Hypothalamus (tissue), 51 donors: ENCODE data around the gene CCDC192.

Source experiments
- DNase-seq, 51 donors: peaks; one replicate each; lab custom pipeline; 2025; lab: John Stamatoyannopoulos, UW

The CCDC192 gene

DNA sequence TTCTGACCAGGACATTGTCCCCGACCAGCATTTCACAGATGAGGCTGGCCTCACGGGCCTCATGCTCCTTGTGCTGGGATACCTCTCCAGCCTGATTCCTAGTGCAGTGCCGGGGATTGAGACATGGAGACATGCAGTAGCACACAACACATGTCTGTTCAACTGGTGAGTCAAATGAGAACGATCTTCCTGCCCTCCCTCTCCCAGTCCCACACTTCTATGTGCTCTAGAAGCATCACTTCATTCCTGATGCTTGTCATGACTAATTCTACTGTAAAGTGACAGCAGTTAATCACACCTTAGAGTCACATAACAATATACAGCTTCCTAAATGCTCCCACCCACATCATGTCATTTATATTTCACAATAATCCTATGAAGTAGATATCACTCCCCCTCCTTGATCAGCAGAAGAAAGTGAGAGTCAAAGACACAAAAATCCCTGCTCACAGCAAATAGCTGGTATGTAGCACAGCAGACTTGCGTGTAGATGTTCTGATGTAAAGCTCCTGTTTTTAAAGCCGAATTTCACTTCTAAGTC, 101.8 kb downstream of the CCDC192 start:
- DNase-seq: no peak

DNA sequence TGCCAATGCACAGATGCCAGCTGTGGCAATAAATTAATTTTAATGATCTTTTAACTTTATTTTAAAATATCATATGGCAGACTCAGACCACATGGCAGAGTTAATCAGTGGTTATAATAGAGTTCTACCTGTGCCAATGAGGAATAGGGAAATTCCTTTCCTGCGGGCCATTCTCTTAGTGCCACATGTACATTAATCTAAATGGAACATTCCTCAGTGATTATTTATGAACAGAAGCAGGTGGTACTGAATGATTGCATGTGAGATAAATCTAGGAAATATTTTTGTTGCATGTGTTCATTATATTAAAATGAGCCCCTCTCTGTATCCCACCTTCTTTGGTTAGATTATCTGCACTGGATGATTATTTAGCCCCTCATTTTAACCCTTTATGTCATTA, 102.3 kb downstream of the CCDC192 start:
- DNase-seq: no peak

DNA sequence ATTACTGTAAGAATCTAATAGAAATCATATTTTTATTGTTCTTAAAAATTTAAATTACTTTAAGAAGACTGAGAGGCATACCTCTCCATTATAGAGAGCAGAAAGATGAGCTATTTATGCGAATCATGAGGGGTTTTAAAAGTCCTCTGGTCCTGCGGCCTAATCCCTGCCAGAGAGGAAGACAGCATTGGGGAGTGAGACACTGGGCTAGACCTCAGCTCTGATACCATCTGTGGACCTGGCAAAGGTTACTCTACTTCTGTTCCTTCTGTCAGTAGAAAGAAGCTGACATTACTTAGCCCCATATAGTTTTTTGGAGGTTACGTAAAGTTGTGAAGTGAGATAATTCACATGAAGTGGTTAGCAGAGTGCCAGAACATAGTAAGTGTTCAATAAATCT, 103.6 kb downstream of the CCDC192 start:
- no peak for DNase-seq

DNA sequence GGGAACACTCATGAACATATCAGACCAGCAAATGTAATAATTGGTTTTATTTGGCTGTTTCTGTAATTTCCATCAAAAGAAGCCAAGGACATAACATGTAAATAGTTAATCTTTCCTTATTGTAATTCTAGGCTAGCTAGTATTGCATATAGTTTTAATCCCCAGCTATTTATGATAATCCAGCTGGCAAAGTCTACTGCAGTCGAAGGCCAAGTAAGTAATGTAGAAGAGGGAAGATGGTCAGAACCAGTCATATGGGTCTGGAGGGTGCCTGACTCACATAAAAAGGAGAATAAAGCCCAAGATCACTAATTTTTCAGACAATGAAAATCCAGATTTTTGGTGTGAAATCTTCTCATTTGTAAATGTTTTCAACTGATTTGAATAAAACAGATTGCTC, 106.3 kb downstream of the CCDC192 start:
- no peak for DNase-seq

DNA sequence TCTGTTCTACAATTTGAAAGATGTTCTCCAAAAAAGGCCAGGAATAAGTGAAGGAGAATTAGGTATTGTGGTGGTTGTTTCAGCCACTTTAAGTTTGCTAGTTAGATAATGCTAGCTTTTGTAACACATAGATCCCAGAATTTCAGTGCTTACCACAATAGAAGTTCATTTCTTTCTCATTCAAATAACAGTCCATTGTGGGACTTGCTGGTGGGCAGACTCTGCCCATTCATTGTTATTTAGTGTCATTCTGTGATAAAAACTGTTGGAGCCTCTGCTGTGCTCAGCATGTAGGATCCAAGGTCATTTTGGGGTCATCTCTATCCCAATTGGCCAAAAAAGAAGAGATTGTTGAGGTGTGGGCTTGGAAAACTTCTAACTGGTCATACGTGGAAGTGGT, 106.8 kb downstream of the CCDC192 start:
- DNase-seq: peak in 3 of 51 donors; percentile 2 to 22 (median 6)

DNA sequence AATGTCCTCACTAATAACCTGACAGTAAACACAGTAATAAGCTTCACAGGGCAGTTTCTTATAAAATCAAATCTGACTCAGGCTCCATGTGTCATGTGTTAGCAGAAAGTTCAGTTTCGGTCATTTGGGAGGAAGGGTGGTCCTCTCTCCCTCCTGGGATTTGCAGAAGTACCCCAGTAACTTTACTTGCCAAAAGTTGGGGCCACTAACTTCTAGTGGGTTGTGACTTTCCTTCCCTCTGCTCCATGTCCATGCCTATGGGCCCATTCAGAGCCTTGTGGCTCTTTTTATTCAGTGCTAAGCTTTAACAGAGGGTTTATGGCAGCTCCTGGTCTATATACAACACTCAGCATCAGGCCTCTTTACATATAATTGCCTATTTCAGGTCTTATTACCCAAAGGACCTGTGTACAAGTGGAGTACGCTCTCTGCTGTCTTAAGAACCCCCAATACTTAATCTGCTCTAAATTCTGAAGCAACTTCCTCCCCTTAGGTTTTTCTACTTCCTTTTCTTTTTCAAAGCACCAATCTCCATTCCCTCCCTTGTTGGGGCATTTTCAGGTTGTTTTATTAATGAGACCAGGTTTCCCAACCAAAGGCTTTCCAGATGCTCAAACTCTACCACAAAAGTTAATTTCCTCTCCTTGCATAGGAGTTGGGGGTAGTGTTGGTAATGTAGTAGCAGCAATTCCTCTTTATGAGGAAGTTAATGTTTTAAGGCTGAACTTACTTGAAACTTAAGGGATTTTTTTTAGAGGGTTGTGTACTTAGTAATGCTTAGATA, 107.7 kb downstream of the CCDC192 start:
- DNase-seq: no peak

DNA sequence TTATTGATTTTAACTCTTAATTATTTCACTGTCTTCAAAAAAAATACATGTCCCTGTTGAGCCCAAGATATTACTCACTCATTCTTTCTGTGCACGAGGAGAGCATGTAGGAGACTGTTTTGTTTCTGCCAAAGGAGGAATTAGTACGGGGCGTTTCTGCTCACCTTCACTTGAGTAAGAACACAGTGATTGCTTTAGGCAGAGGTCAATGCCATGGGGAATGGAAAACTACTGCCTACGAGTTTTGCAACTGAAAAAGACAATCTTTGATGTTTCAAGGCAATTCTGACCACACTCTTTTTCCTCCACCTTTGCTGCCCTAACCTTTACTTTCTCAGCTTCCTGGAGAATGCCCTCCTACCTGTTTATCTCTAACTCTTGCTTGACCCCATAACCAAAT, 109.4 kb downstream of the CCDC192 start:
- no peak for DNase-seq

DNA sequence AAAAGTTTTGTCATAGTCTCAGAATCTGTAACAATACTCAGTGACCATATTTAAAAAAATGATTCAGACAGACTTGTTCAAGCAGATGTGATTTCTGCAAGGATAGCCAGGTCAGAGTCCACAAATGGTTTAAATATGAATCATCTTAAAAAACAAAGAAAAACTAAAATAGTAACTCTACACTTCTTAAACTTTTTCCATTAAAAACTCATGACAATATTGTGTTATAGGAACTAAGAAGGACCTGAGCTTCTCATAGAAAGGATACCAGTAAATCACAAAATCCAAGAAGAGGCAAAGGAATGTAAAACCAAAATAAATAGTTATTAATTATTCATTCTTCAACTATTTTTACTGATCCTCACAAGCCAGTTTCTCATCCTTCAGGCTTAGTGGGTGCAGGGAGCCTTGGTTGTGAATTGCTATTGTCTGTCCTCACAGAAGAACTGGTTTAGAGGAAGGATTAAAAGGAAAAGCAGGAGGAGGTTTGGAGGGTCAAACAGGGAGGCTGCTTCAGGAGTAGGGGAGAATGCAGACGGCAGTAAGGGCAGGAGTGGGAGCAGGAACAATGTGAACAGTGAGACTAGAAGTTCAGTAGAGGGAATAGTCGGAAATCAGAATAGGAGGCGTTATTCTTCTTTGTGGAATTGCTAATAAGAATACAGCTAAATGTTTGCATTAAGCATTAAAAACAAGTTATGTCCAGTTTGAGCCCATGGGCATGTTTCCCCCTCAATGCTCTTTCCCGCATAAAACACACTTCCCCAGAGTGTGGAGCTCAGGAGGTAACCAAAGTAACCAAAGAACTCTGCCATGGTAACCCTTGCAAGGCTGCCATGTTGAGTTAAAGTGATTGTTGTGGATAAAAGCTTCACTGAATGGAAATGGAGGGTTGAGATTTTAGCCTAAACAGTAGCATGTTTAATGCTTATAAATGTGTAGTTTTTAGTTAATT, 110.7 kb downstream of the CCDC192 start:
- DNase-seq: peak in 1 of 51 donors; percentile 2

DNA sequence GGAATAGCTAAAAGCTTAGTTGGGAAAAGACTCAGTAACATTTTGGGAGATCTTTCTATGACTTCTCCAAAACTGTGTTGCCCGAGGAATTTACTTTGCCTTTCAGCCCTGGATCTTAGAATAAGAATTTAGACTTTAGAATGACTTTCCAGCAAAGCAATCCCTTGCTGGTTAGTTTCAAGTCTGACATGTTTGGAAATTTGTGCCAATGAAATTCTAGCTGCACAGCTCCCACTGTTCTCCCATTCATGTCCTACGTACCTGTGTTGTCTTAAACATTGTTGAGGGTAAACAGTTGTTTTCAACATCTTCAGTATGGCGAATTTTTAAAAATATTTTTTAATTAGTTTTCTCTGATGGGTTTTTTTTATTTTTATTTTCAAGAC, 111.4 kb downstream of the CCDC192 start:
- DNase-seq: no peak

DNA sequence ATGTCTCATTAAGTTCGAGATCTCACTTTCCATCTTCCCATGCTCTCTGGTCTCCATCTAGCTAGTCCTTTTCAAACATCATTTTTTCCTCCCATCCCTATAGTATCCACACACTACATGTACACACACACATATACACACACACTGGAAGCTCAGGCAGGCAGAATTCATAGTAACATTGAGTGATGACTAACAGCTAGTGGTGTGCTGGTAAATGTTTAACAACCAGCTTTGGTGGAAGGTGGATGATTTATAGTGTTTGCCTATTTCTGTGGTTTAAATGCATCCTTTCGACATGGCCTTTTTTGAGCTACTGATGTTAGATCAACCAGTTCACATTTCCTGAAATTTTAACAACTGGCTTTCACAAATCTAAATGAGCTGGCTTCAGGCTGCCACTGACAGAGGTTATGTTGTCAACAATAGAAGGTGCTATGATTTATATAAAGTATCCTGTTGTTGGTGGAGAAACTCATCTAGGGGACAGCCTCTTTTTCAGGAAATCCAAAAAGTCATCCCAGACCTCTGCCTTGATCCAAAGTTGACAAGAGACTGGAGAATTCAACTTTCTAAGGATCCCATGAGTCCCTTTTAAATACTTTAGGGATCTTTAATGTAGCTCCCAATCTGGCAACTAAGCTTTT, 117.8 kb downstream of the CCDC192 start:
- no peak for DNase-seq

DNA sequence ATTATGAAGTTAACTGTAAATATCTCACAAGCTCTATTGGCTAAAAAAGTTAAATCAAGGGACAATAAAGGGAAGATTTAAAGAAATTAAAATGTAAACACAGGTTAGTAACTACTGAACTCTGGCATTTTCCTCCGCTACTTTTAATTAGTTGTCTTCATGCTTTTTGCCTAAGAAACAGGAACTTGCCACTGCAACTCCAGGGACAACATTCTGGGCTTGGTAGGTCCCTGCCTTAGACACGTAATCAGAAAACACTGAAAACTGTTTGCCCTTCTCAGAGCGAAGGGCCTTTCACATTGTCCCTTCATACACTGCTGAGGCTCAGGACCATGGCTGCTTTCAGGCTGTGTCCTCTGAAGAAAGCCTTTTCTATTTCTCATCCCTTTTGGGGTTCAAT, 118.7 kb downstream of the CCDC192 start:
- DNase-seq: no peak

DNA sequence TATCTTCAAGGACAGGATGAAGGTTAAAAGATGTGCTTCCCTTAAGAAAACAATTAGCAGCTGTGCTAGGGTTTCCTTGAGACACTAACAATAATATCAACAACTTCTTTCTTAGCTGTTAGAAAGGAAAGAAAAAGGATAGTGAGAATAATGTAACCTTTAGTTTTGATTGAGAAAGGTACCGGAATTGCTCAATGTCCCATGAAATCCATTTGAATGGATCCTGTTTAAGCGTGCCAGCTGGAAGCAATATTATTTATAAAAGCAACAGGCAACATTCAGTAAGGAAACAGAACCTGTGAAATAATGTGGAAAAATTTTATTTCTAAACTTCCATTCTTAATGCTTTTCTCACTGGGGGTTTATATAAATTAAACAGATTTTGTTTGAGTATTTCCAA, 120.9 kb downstream of the CCDC192 start:
- DNase-seq: no peak

DNA sequence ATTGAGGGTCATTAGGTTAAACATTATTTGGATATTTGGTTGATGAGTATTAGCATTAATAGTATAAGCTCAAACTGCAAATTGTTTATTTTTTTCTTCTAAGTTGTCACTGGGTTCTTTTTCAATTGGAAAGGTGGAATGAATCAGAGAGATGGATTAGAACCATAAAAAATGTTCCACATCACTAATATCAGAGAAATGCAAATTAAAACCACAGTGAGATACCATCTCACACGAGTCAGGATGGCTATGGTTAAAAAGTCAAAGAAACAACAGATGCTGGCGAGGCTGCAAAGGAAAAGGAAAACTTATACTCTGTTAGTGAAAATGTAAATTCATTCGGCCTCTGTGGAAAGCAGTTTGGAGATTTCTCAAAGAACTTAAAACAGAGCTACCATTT, 122.8 kb downstream of the CCDC192 start:
- DNase-seq: no peak

DNA sequence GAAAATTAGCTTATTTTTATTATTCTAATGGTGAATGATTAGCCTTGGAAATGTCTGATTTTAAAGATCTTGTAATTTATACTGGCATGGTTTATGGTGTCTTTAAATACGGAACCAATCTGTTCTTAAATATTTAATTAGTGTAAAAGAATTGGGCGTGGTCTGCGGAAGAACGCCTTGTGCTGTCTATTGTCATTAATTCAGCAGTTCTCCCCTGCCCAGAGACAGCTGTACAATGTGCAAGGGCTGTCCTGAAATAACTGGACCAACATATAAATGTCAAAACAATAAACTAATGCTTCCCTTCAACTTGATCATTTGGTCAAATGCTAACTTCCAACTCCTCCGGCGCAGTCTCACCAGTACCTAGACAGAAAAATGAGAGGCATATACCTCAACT, 124.3 kb downstream of the CCDC192 start:
- no peak for DNase-seq

DNA sequence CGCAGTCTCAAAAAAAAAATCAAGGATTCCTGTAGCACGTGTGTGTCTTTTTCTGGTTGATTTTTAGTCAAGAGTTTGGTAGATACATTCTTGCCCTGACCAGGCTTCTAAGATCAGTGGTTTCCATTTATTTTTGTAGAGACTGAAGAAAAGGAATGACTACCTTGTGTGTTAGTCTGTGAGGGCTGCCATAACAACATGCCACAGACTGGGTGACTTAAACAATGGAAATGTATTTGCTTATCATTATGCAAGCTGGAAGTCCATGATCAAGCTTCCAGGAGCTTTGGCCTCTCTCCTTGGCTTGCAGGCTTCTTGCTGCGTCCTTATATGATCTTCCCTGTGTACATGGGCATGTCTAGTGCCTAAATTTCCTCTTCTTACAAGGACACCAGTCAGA, 127.0 kb downstream of the CCDC192 start:
- no peak for DNase-seq

DNA sequence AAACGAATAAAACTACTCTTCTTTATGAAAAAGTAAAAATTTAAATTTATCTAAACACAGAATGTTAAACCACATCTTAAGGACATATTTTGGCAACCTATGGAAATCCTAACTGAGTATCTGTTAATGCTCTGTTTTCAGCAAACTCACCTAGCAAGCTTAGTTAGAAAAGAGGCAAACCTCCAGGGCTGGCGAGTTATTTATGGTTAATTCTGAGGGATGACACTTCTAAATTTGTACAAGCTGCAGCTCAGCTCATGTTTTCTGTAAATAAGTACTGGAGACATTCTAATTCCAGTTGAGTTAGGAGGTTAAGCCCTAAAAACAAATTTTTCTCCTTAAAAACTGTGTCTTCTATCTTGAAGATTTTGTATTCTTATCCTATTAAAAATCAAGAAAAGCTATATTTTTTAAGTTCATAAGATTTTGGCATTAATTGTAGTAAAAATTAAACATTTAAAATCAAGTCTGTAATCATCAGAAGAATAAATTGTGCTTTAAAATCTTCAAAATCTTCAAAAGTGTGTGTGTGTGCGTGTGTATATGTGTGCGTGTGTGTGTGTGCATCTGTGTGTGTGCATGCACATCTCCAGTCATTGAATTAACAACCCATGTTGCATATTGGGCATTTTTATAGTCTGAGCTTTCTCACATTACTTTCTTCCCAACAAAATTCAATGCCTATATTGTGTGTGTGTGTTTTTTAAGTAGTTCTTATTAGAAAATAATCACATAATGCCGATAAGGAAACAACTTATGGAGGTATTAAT, 127.8 kb downstream of the CCDC192 start:
- DNase-seq: no peak

DNA sequence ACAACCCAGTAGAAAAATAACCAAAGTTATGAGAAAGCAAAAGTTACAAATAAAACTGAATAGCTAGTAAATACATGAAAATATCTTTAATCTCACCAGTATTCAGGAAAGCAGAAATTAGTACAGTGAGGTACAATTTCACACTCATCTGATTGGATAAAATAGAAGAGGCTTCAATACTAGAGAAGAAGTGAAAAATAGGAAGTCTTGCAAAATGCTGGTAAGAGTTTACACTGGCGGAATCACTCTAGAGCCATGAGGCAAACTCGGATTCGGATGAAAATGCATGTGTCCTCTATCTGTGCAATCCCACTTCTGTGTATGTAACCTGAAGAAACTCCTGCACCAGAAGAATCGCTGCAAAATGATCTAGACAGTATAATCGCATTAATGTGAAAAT, 128.9 kb downstream of the CCDC192 start:
- no peak for DNase-seq

DNA sequence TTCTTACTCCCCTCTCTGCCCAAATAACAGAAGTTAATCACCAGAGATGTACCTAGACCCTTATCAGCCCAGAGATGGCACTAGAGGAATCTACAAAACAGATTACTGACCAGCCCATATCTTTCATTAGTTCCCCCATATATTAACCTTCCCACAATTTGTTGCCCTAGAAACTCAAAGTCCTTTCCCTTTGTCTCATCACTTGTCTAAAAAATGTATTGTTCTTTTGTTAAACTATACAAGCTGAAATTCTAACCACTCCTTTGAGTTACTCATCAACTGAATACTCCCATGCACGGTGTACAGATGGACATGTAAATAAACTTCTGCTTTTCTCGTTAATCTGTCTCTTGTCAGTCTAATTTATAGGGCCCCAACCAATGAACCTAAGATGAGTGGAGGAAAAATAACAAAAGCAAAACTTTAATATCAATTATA, 130.9 kb downstream of the CCDC192 start:
- DNase-seq: no peak

DNA sequence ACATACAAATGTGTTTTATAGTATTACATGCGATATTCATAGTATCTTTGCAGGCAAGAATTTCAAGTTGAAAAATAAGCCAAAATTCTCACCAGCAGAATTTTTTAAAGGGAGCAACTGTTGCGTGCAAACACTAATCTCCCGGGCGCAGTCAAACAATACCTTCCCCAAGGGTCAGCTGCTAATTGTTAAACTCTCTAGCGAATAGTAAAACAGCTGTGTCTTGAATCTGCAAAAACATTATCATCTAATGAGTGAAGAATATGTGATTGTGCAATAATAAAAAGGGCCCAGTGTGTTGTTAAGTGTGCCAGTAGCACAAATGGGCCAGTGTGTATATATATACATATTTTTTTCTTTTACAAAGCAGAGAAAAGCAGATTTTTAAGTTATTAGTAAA, 131.4 kb downstream of the CCDC192 start:
- no peak for DNase-seq

DNA sequence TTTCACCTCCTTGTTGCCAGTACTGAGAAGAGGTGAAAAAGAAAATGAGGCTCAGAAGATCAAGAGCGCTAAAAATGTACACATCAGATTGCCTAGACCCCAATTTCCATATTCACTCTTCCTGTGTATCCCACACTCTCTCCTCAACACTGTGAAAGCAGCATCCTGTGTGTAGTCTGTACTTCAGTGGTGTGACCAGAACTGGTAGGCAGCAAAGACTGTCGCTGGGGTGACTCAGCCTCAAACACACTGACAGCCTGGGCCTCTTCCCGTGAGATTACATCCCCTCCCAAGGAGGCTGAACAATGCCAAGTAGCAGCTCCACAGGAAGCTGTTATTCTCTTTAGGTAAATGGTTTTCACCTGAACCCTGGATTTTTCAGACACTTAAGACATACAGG, 135.5 kb downstream of the CCDC192 start:
- no peak for DNase-seq
